A549 (cell line): ENCODE results near the gene SIPA1L2. TPM values are rescaled to one million over a fixed set of nuclear protein-coding genes. Genes with fewer than 3 reads are reported as not detected.

Experiments
- ATAC-seq, 2 experiments: fragments of 200-7000 bp in 1 of 2; fragments of >200 bp in 1 of 2; cut with Nextera tagmentation in 1 of 2; cut with Tn5 transposase in 1 of 2; 3 replicates each; pipeline versions ENCODE4 v1.8.0 to v1.9.1; 2018 to 2020; ENCODE audit warnings: mild to moderate bottlenecking in 1 of 2, moderate library complexity in 1 of 2
- CTCF ChIA-PET: fragments of 300-600 bp; sonication (Branson Sonifier 250); formaldehyde crosslinking; extraction: SDS; loops from one replicate; lab custom pipeline; 2021; ENCODE audit warnings: antibody characterized with exemption, inconsistent platforms; lab: Yijun Ruan, JAX
- POLR2A ChIA-PET: fragments of 350-600 bp; formaldehyde crosslinking; extraction: SDS; loops from one replicate; lab custom pipeline; 2021; ENCODE audit warnings: antibody characterized with exemption, inconsistent platforms; lab: Yijun Ruan, JAX
- DNase-seq, 2 experiments: peaks; one replicate each; pipeline versions ENCODE4 v3.0.0 to v3.0.0-alpha.2; 2011 to 2016; ENCODE audit warnings: low read depth in 1 of 2, low spot score in 1 of 2
- FAIRE-seq: peaks from 2 replicates; lab custom pipeline; 2011; peaks lifted over from hg19 to GRCh38; lab: Jason Lieb, UNC
- H3K27ac ChIP-seq, 2 experiments: fragments of >200 bp; sonication (Bioruptor Twin); formaldehyde crosslinking; 3 replicates each; pipeline ENCODE4 v1.5.1; 2016 to 2017
- H3K4me1 ChIP-seq: fragments of >200 bp; sonication (Bioruptor Twin); formaldehyde crosslinking; 3 replicates; pipeline ENCODE4 v1.6.1; 2016
- H3K4me2 ChIP-seq: fragments of >200 bp; sonication (Bioruptor Twin); formaldehyde crosslinking; 3 replicates; pipeline ENCODE4 v1.6.1; 2016
- H3K4me3 ChIP-seq: fragments of >200 bp; sonication (Bioruptor Twin); formaldehyde crosslinking; 3 replicates; pipeline ENCODE4 v1.5.1; 2016
- H3K9me3 ChIP-seq: fragments of >200 bp; sonication (Bioruptor Twin); formaldehyde crosslinking; 3 replicates; pipeline ENCODE4 v1.6.1; 2016
- CEBPB ChIP-seq, 2 experiments: fragments of >200 bp in 1 of 2; sonication (Bioruptor Twin) in 1 of 2; formaldehyde crosslinking in 1 of 2; IDR thresholded peaks; 2 replicates each; pipeline ENCODE4 v1.6.1; 2012 to 2016
- CHD2 ChIP-seq: fragments of 150-350 bp; IDR thresholded peaks from 2 replicates; pipeline ENCODE4 v1.6.1; 2014; ENCODE audit warnings: low read length; ENCODE audit not compliant: partially characterized antibody
- ESRRA ChIP-seq: fragments of 150-350 bp; IDR thresholded peaks from 2 replicates; pipeline ENCODE4 v1.6.1; 2014; ENCODE audit warnings: mild to moderate bottlenecking, low read length, borderline replicate concordance
- GATA3 ChIP-seq: IDR thresholded peaks from 2 replicates; pipeline ENCODE4 v1.6.1; 2012; ENCODE audit warnings: borderline replicate concordance
- HDAC2 ChIP-seq: fragments of 200-600 bp; sonication (generic); IDR thresholded peaks from 2 replicates; pipeline ENCODE4 v1.6.1; 2016
- JUN ChIP-seq, 2 experiments: fragments of >200 bp; sonication (Bioruptor Twin); formaldehyde crosslinking; IDR thresholded peaks; 2 replicates in 1 of 2; 3 replicates in 1 of 2; pipeline ENCODE4 v1.6.1; 2016 to 2017
- MAFK ChIP-seq: fragments of 450-650 bp; IDR thresholded peaks from 2 replicates; pipeline ENCODE4 v1.6.1; 2014; ENCODE audit not compliant: partially characterized antibody
- NPAS2 ChIP-seq: fragments of 250-450 bp; sonication (Bioruptor Pico); IDR thresholded peaks from 2 replicates; pipeline ENCODE4 v1.8.0; 2022; ENCODE audit warnings: mild to moderate bottlenecking, moderate library complexity, borderline replicate concordance
- PBX3 ChIP-seq: IDR thresholded peaks from 2 replicates; pipeline ENCODE4 v1.6.1; 2012
- PHF8 ChIP-seq: fragments of 200-600 bp; sonication (generic); IDR thresholded peaks from 2 replicates; pipeline ENCODE4 v1.6.1; 2016; ENCODE audit warnings: low read depth, mild to moderate bottlenecking, antibody characterized with exemption, moderate library complexity, borderline replicate concordance
- POLR2AphosphoS2 ChIP-seq: conservative IDR thresholded peaks from 2 replicates; pipeline ENCODE4 v1.6.1; 2012; ENCODE audit warnings: low read length, improper control_type of control experiment, inconsistent platforms
- RARB ChIP-seq: fragments of 250-450 bp; sonication (Bioruptor Pico); IDR thresholded peaks from 2 replicates; pipeline ENCODE4 v1.8.0; 2021; ENCODE audit warnings: mild to moderate bottlenecking, moderate library complexity
- RFX5 ChIP-seq: fragments of 450-650 bp; IDR thresholded peaks from 2 replicates; pipeline ENCODE4 v1.7.1; 2014; ENCODE audit warnings: antibody characterized with exemption, mild to moderate bottlenecking, moderate library complexity
- RNF2 ChIP-seq: fragments of 200-600 bp; sonication (generic); IDR thresholded peaks from 2 replicates; pipeline ENCODE4 v1.6.1; 2016; ENCODE audit warnings: low read depth, mild to moderate bottlenecking, antibody characterized with exemption, moderate library complexity, borderline replicate concordance
- SMC3 ChIP-seq: fragments of >200 bp; sonication (Bioruptor Twin); formaldehyde crosslinking; IDR thresholded peaks from 3 replicates; pipeline ENCODE4 v1.6.1; 2018; ENCODE audit warnings: inconsistent platforms
- SREBF2 ChIP-seq: fragments of 450-650 bp; IDR thresholded peaks from 2 replicates; pipeline ENCODE4 v1.6.1; 2014; ENCODE audit warnings: mild to moderate bottlenecking, moderate library complexity
- ZSCAN20 ChIP-seq: fragments of 250-450 bp; sonication (Bioruptor Pico); IDR thresholded peaks from 2 replicates; pipeline ENCODE4 v1.8.0; 2022; ENCODE audit warnings: mild to moderate bottlenecking, moderate library complexity
- WGBS: methylation state at CpG from one replicate; pipeline ENCODE4 v1.1.6; 2017; ENCODE audit errors: missing lambda C conversion rate; 5-methylcytosine and 5-hydroxymethylcytosine counted together
- polyA plus RNA-seq, 4 experiments: library from polyadenylated mRNA; depleted of rRNA in 3 of 4; stranded (reverse); fragments of >200 nt; fragmentation: RNase III in 1 of 4; extraction: RNeasy Plus Mini Kit Qiagen cat#74134 plus additional on column Dnase treatment in 1 of 4; gene quantifications; 2 replicates in 3 of 4; 3 replicates in 1 of 4; pipeline ENCODE4 v1.2.3, GENCODE V29; 2011 to 2017
- TF ChIP-seq, protein P1 (sequence below): fragments of 200-600 bp; sonication (generic); IDR thresholded peaks from 2 replicates; pipeline ENCODE4 v1.6.1; 2016; ENCODE audit warnings: antibody characterized with exemption, mild to moderate bottlenecking, moderate library complexity
- TF ChIP-seq, protein P2 (sequence below): IDR thresholded peaks from 2 replicates; pipeline ENCODE4 v1.6.1; 2012; ENCODE audit warnings: low read depth, borderline replicate concordance
- TF ChIP-seq, protein P3 (sequence below): fragments of 150-350 bp; IDR thresholded peaks from 2 replicates; pipeline ENCODE4 v1.6.1; 2014; ENCODE audit warnings: low read depth, mild to moderate bottlenecking, low read length

The SIPA1L2 gene
- polyA plus RNA-seq, 2 of the 4 experiments (the other 2 are of a cell fraction), result 6.0 to 16.9 TPM

- WGBS, result 98% methylated on average over 3 of the region's 3 CpGs
- no peak for ATAC-seq
- H3K27ac ChIP-seq, result no peak overlapping the region
- CTCF ChIA-PET, result interaction anchor here (1.5 to 2.3 kb wide), 3 partner anchors 9 to 755 kb away, joined by 3 to 5 read pairs (median 4); partner anchors contain the start of gene SIPA1L2
- TF ChIP-seq, protein P1, sequence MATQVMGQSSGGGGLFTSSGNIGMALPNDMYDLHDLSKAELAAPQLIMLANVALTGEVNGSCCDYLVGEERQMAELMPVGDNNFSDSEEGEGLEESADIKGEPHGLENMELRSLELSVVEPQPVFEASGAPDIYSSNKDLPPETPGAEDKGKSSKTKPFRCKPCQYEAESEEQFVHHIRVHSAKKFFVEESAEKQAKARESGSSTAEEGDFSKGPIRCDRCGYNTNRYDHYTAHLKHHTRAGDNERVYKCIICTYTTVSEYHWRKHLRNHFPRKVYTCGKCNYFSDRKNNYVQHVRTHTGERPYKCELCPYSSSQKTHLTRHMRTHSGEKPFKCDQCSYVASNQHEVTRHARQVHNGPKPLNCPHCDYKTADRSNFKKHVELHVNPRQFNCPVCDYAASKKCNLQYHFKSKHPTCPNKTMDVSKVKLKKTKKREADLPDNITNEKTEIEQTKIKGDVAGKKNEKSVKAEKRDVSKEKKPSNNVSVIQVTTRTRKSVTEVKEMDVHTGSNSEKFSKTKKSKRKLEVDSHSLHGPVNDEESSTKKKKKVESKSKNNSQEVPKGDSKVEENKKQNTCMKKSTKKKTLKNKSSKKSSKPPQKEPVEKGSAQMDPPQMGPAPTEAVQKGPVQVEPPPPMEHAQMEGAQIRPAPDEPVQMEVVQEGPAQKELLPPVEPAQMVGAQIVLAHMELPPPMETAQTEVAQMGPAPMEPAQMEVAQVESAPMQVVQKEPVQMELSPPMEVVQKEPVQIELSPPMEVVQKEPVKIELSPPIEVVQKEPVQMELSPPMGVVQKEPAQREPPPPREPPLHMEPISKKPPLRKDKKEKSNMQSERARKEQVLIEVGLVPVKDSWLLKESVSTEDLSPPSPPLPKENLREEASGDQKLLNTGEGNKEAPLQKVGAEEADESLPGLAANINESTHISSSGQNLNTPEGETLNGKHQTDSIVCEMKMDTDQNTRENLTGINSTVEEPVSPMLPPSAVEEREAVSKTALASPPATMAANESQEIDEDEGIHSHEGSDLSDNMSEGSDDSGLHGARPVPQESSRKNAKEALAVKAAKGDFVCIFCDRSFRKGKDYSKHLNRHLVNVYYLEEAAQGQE, result no peak
- TF ChIP-seq PBX3, result no peak
- TF ChIP-seq SREBF2, result no peak
- TF ChIP-seq, protein P2, sequence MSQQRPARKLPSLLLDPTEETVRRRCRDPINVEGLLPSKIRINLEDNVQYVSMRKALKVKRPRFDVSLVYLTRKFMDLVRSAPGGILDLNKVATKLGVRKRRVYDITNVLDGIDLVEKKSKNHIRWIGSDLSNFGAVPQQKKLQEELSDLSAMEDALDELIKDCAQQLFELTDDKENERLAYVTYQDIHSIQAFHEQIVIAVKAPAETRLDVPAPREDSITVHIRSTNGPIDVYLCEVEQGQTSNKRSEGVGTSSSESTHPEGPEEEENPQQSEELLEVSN, result no peak
- no peak for TF ChIP-seq RARB
- no peak for TF ChIP-seq RFX5
- TF ChIP-seq PHF8, result no peak
- no peak for TF ChIP-seq ESRRA
- TF ChIP-seq NPAS2 (CRISPR knock-in tag), result no peak
- no peak for TF ChIP-seq ZSCAN20 (CRISPR knock-in tag)
- TF ChIP-seq, all 56 proteins: peak for 0
- peak overlapping the region; percentile 4 for H3K4me2 ChIP-seq
- no peak for DNase-seq
- POLR2A ChIA-PET, result no interaction called here
- H3K4me1 ChIP-seq, result peaks cover 20% of the 10 kb centered on the region
- no peak overlapping the region for H3K4me3 ChIP-seq
- no peak for FAIRE-seq
- H3K9me3 ChIP-seq, result no peaks in the 10 kb centered on the region
Observed at GRCh38 chr1:232621050-232621449, 8.9 kb downstream of the SIPA1L2 start.

GRCh38 chr1:232620356-232620969 is 9.5 kb downstream of the SIPA1L2 start:
- Histone ChIP-seq H3K4me3 (no peak overlapping the region), H3K4me2 (peak overlapping the region; percentile 4), H3K27ac (no peak overlapping the region), H3K4me1 (peaks cover 20% of the 10 kb centered on the region), H3K9me3 (no peaks in the 10 kb centered on the region)
- POLR2A ChIA-PET, result interaction anchor here (1.6 kb wide), 1 partner anchor 9 kb away, joined by 5 read pairs; the partner anchor contains the start of gene SIPA1L2
- 91% methylated on average over 6 of the region's 6 CpGs for WGBS
- CTCF ChIA-PET, result interaction anchor here (1.5 to 2.3 kb wide), 3 partner anchors 10 to 754 kb away, joined by 3 to 5 read pairs (median 4); partner anchors contain the start of gene SIPA1L2
- FAIRE-seq, result no peak
- peak in 1 of 2 experiments; percentile 44 for DNase-seq
- TF ChIP-seq CHD2 (no peak), CEBPB (IDR thresholded peaks at IDR 0.05) (peak; percentile 83 to 92; a peak in 3 of 4 replicates)
- no peak for ATAC-seq

DNA sequence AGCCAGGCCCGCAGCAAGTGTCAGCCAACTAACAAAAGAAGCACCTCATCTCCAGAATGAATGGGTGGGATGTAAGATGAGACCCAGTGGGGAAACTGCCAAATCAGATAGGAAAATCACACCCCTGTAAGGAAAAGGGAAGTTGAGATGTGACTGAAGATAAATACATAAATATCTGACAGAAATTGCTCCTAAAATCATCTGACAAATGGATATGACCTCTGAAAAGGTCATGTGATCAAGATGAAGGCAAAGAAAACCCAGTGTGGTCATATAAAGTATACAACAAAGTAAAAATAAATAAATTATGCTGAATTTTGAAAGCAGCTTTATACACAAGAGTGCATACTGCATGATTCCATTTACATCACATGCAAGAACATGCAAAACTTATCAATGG is 12.7 kb downstream of the SIPA1L2 start:
- Histone ChIP-seq H3K27ac (no peak overlapping the region), H3K9me3 (no peaks in the 10 kb centered on the region), H3K4me1 (peaks cover 24% of the 10 kb centered on the region), H3K4me2 (no peak overlapping the region), H3K4me3 (no peak overlapping the region)
- WGBS, result 100% methylated on average over 1 of the region's 1 CpG
- ATAC-seq (no peak), DNase-seq (no peak), FAIRE-seq (no peak)
- CTCF ChIA-PET, result interaction anchor here (1.5 kb wide), 1 partner anchor 10 kb away, joined by 6 read pairs; no protein-coding TSS in a partner anchor
- no peak for TF ChIP-seq SMC3
- TF ChIP-seq, protein P1, result no peak
- TF ChIP-seq GATA3, result no peak
- no peak for TF ChIP-seq POLR2AphosphoS2
- no peak for TF ChIP-seq HDAC2
- no peak for TF ChIP-seq SREBF2
- TF ChIP-seq MAFK, result no peak
- no peak for TF ChIP-seq CHD2
- no peak for TF ChIP-seq RNF2
- no peak for TF ChIP-seq JUN (IDR thresholded peaks at IDR 0.05)
- TF ChIP-seq, protein P3, sequence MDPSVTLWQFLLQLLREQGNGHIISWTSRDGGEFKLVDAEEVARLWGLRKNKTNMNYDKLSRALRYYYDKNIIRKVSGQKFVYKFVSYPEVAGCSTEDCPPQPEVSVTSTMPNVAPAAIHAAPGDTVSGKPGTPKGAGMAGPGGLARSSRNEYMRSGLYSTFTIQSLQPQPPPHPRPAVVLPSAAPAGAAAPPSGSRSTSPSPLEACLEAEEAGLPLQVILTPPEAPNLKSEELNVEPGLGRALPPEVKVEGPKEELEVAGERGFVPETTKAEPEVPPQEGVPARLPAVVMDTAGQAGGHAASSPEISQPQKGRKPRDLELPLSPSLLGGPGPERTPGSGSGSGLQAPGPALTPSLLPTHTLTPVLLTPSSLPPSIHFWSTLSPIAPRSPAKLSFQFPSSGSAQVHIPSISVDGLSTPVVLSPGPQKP, result no peak
- POLR2A ChIA-PET, result no interaction called here
